MCF 10A (cell line): ENCODE results near the gene OR8J3. TPM values are rescaled to one million over a fixed set of nuclear protein-coding genes. Genes with fewer than 3 reads are reported as not detected.

Experiments
- Bru-seq: library from RNA; stranded (reverse); fragments of 400-500 nt; gene quantifications from one replicate; lab custom pipeline; 2021; lab: Mats Ljungman, UMichigan
- BruChase-seq, 2 experiments: library from RNA; stranded (reverse); fragments of 400-500 nt; gene quantifications; one replicate each; lab custom pipeline; 2021; lab: Mats Ljungman, UMichigan
- BruUV-seq: library from RNA; stranded (reverse); fragments of 400-500 nt; replicated peaks from 2 replicates; lab custom pipeline; 2021; lab: Mats Ljungman, UMichigan
- CTCF ChIA-PET: fragments of 300-600 bp; sonication (Branson Sonifier 250); formaldehyde crosslinking; extraction: SDS; loops from one replicate; lab custom pipeline; 2021; ENCODE audit warnings: antibody characterized with exemption, inconsistent platforms; lab: Yijun Ruan, JAX
- POLR2A ChIA-PET: fragments of 300-600, 350-650 bp; sonication (Branson Sonifier 250); formaldehyde crosslinking; extraction: SDS; loops from one replicate; lab custom pipeline; 2020; ENCODE audit warnings: antibody characterized with exemption, inconsistent platforms; lab: Yijun Ruan, JAX
- DNase-seq: peaks from one replicate; pipeline ENCODE4 v3.0.0-alpha.2; 2018; ENCODE audit not compliant: unreplicated experiment
- H3K27ac Mint-ChIP-seq: one replicate; pipeline ENCODE4 v1.8.0; 2022; ENCODE audit warnings: mild to moderate bottlenecking, low read depth, mixed read lengths; ENCODE audit not compliant: unreplicated experiment
- H3K27me3 Mint-ChIP-seq: one replicate; pipeline ENCODE4 v1.8.0; 2022; ENCODE audit warnings: mixed read lengths; ENCODE audit not compliant: insufficient read depth, unreplicated experiment
- H3K36me3 Mint-ChIP-seq: one replicate; pipeline ENCODE4 v1.8.0; 2022; ENCODE audit warnings: mild to moderate bottlenecking, moderate library complexity, mixed read lengths; ENCODE audit not compliant: insufficient read depth, unreplicated experiment
- H3K4me1 Mint-ChIP-seq: one replicate; pipeline ENCODE4 v1.8.0; 2022; ENCODE audit warnings: mixed read lengths; ENCODE audit not compliant: insufficient read depth, unreplicated experiment
- H3K4me3 Mint-ChIP-seq: one replicate; pipeline ENCODE4 v1.8.0; 2022; ENCODE audit warnings: mild to moderate bottlenecking, moderate library complexity, mixed read lengths; ENCODE audit not compliant: unreplicated experiment
- H3K9me3 Mint-ChIP-seq: one replicate; pipeline ENCODE4 v1.8.0; 2022; ENCODE audit warnings: mixed read lengths; ENCODE audit not compliant: unreplicated experiment
- intact Hi-C: fragments of 100-400 bp; cut with micrococcal nuclease; formaldehyde crosslinking; loops from 2 replicates; pipeline ENCODE4 v1.14.1; 2022
- long read RNA-seq: library from polyadenylated mRNA; stranded (forward); transcript quantifications from one replicate; pipeline ENCODE4 v2.0.0, GENCODE V29; 2022
- total RNA-seq: library from RNA; stranded (reverse); gene quantifications from 2 replicates; pipeline ENCODE4 v1.2.3, GENCODE V29; 2022
- TF ChIP-seq, protein P1 (sequence below): fragments of 200-600 bp; IDR thresholded peaks from one replicate; pipeline ENCODE4 v1.8.0; 2022; ENCODE audit warnings: antibody characterized with exemption, mild to moderate bottlenecking; ENCODE audit not compliant: unreplicated experiment

OR8J3 gene, protein sequence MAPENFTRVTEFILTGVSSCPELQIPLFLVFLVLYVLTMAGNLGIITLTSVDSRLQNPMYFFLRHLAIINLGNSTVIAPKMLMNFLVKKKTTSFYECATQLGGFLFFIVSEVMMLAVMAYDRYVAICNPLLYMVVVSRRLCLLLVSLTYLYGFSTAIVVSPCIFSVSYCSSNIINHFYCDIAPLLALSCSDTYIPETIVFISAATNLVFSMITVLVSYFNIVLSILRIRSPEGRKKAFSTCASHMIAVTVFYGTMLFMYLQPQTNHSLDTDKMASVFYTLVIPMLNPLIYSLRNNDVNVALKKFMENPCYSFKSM
- not detected in 2 replicates for total RNA-seq
- not detected for Bru-seq, nascent RNA
- BruChase-seq, experiment 1, labeled RNA remaining after a 6-hour chase, result not detected
- BruChase-seq, experiment 2, labeled RNA remaining after a 2-hour chase, result not detected
- long read RNA-seq, result 0 reads

GRCh38 chr11:56140151-56140661, at the start of gene OR8J3:
TSS of gene OR8J3 (minus strand) at chr11:56140201. CDS start at chr11:56137718, 2,483 bp downstream.
- Mint-ChIP-seq H3K9me3 (peaks cover 9% of the 10 kb centered on the region), H3K27ac (no peak within 1 kb of the TSS), H3K27me3 (no peaks in the 10 kb centered on the region), H3K36me3 (no peaks in the 10 kb centered on the region), H3K4me1 (no peaks in the 10 kb centered on the region), H3K4me3 (no peak within 1 kb of the TSS)
- intact Hi-C loops, result no loop called here
- ChIA-PET POLR2A (no interaction called here), CTCF (no interaction called here)
- BruUV-seq, result no TSS peak
- no peak for DNase-seq
- TF ChIP-seq, protein P1, sequence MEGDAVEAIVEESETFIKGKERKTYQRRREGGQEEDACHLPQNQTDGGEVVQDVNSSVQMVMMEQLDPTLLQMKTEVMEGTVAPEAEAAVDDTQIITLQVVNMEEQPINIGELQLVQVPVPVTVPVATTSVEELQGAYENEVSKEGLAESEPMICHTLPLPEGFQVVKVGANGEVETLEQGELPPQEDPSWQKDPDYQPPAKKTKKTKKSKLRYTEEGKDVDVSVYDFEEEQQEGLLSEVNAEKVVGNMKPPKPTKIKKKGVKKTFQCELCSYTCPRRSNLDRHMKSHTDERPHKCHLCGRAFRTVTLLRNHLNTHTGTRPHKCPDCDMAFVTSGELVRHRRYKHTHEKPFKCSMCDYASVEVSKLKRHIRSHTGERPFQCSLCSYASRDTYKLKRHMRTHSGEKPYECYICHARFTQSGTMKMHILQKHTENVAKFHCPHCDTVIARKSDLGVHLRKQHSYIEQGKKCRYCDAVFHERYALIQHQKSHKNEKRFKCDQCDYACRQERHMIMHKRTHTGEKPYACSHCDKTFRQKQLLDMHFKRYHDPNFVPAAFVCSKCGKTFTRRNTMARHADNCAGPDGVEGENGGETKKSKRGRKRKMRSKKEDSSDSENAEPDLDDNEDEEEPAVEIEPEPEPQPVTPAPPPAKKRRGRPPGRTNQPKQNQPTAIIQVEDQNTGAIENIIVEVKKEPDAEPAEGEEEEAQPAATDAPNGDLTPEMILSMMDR, result no peak

- H3K9me3 Mint-ChIP-seq, result peaks cover 30% of the 10 kb centered on the region
- BruUV-seq, result no TSS peak
- CTCF ChIA-PET, result no interaction called here
- H3K27me3 Mint-ChIP-seq, result no peaks in the 10 kb centered on the region
- no peaks in the 10 kb centered on the region for H3K4me1 Mint-ChIP-seq
- DNase-seq, result no peak
- intact Hi-C loops, result no loop called here
- TF ChIP-seq, protein P1, result no peak
- no peak overlapping the region for H3K27ac Mint-ChIP-seq
- no peaks in the 10 kb centered on the region for H3K36me3 Mint-ChIP-seq
- H3K4me3 Mint-ChIP-seq, result no peak overlapping the region
- POLR2A ChIA-PET, result no interaction called here
These were observed 48.6 kb upstream of the OR8J3 start for GRCh38 chr11:56188602-56189001.

DNA sequence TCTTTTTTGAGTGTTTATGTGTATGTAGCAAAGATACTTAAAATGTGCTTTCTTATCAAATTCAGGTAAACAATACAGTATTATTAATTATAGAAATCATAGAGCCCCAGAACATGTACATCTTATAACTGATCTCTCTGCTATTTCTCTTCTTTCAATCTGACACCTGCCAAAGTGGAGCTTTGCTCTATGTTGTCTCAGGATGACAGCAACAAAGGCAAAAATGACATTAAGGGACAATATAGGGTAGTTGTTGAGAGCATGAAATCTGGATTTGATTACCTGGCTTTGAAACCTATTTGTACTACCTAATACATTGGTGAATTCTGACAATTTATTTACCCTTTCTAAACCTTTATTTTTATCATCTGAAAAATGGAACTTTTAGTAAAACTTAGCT, 43.5 kb upstream of the OR8J3 start:
- ChIA-PET POLR2A (no interaction called here), CTCF (no interaction called here)
- Mint-ChIP-seq H3K27me3 (no peaks in the 10 kb centered on the region), H3K4me3 (no peak overlapping the region), H3K36me3 (no peaks in the 10 kb centered on the region), H3K4me1 (no peaks in the 10 kb centered on the region), H3K27ac (no peak overlapping the region), H3K9me3 (peaks cover 30% of the 10 kb centered on the region)
- BruUV-seq, result no TSS peak
- intact Hi-C loops, result no loop called here
- DNase-seq, result no peak
- TF ChIP-seq, protein P1, result no peak

GRCh38 chr11:56176318-56176717, 36.3 kb upstream of the OR8J3 start, which contains the start of gene OR5J2:
TSS of gene OR5J2 (plus strand) at chr11:56176618. CDS start at chr11:56176618, 0 bp downstream.
- ChIA-PET CTCF (no interaction called here), POLR2A (no interaction called here)
- Mint-ChIP-seq H3K4me1 (no peaks in the 10 kb centered on the region), H3K27ac (no peak within 1 kb of the TSS), H3K4me3 (no peak within 1 kb of the TSS), H3K27me3 (no peaks in the 10 kb centered on the region), H3K36me3 (no peaks in the 10 kb centered on the region), H3K9me3 (peaks cover 17% of the 10 kb centered on the region)
- intact Hi-C loops, result no loop called here
- no peak for DNase-seq
- TF ChIP-seq, protein P1, result no peak
- no TSS peak for BruUV-seq
